ENCODE results near the gene OSM.

OSM gene

DNA sequence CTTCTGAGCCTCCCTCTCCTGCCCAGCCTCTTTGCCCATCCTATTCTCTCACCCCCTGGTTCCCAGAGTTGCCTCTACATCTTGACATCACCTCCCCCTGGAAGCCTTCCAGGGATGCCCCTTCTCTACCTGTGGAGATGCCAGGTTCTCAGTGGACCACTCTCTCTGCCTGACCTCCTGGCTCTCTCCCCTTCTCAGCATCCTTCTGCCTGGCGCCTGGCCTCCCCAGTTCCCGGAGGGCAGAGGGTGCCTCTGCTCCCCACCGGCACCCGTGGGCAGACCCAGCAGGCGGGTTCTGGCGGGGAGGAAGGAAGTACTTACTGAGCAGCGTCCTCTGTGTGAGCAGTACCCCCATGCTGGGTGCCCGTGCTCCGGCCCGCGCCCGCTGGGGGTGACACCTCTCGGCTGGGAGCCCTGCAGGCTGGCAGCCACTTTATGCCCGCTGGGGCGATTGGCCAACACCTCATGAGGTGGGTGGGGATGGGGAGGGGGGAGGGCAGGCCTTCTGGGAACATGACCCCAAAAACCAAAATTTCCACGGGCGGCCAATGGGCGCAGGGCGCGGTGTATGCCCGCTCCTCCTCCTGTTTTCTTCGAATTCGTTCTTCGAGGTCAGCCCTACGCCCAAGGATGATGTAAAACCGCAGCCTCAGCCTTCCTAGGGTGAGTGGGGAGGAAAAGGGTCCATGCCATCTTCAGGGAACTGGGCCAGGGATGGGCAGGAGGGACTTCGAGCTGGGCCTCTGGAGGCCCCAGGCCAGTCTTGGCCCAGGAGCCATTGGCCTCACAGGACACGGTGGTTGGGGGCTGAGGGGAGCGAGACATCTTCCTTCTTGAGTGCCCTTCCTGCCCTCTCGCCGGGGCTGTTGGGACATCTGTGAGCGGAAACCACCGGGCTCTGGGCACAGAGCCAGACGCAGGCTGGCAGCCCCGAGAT is at the start of gene OSM:
Gene OSM, minus strand, starts transcription at position 407 of the 937 bp plus-strand sequence. Its CDS starts 52 bp downstream, at position 355.
- no peak for DNase-seq (ENCODE audit: low read depth, low spot score)

- no peak for DNase-seq (ENCODE audit: low read depth, low spot score)
Measured at GRCh38 chr22:30315962-30316576, 49.4 kb upstream of the OSM start.

- peak; percentile 42 for DNase-seq (ENCODE audit: low read depth, low spot score)
Measured at GRCh38 chr22:30314915-30315314, 48.3 kb upstream of the OSM start.

- DNase-seq (ENCODE audit: low read depth, low spot score): no peak
Measured at GRCh38 chr22:30313527-30314363, 47.1 kb upstream of the OSM start.

- DNase-seq (ENCODE audit: low read depth, low spot score): no peak
Measured at GRCh38 chr22:30312053-30312452, 45.4 kb upstream of the OSM start.

DNA sequence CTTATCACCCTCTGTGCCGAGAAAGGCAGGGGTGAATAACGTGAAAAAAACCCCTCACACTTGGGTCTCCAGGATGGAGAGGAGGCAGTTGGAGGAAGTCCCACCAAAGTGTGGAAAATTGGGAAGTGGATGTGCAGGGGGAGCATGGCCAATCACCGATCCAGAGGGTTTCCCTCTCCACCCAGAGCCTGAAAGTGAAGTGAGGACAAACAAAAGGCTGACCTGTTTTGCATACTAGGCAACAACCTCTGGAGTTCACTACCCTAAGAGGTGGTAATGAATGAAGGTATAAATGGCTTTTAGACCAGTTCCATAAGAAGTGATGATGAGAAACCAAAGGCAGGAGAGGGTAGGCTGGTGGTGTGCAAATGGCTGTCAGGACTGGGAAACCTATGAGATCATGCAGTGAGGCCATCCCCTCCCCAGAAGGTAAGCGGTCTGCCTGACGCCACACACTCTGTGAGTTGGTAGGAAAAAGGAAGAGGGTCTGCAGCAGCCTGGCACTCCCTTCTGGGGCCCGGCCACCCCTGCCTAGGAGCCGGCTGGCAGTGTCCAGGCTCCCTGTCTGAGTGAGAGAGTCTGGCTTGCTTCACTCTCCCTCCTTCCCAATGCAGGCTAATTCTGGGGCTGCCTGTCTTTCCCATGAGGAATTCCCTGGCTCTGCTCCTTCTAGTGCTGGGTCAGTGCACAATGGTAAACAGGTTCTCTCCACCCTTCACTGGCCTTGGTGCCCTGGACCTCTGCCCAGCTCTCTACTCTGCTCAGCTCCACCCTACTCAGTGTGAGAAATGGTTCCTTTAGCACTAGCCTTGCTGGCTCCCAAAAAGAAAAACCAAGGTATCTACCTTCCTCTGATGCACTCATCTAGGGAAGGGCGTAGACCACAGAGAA is 44.5 kb upstream of the OSM start:
- DNase-seq (ENCODE audit: low read depth, low spot score): no peak

GRCh38 chr22:30309951-30310741 is 43.5 kb upstream of the OSM start:
- DNase-seq (ENCODE audit: low read depth, low spot score): no peak

DNA sequence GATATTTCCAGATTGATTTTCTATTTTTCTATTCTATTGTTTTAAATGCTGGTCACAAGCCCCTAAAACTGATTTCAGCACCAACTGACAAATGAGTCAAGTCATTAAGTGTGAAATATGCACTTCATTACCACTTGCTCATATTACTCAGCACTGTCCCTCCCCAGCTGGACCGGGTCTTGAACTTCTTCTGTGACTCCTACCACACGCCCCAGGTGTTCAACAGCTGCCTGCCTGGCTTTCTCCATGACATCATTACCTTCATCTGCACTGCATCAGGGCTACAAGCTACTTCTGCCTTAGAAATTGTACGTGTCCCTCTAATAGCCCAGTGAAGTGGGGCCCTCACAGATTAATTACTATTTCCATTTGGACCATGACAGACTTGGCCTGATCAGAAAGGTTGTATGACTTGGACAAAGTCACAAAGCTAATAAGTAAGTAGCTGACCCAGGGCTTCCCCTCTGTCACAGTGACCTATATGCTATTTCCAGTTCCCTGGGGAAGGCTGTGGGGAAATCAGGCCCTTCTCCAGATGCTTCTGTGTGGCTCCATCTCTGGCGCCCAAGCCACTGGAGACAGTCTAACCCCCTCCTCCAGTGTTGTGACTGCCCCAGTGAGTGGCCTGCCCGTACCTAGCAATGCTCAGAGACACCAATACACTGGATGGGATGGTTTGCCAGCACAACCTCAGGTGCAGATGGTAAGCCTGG is 42.0 kb upstream of the OSM start:
- no peak for DNase-seq (ENCODE audit: low read depth, low spot score)

- DNase-seq (ENCODE audit: low read depth, low spot score): no peak
Measured at GRCh38 chr22:30308093-30308492, 41.4 kb upstream of the OSM start.

DNA sequence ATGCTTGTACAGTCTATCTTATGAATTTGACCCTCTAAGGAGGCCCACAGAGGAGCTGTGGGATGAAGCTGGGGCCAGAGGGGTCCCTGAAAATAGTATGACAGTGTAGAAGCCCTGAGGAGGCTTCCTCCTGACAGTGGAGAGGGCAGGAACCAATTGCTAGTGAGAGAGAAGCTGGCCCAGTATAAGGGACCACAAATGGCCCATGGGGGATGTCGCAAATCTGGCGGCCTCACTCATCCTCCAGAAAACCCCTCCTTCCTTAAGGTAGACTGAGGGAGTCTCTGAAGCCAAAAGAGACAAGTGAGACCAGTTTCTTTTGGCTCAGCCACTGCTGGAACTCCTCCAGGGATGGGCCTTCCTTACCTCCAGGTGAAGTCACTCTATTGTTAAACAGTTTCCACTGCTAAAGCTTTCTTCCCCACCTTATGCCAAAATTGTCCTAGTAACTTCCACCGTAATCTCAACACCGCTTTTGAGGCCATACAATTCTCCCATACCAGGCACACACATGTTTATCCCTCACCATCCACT is 40.5 kb upstream of the OSM start:
- DNase-seq (ENCODE audit: low read depth, low spot score): no peak

- no peak for DNase-seq (ENCODE audit: low read depth, low spot score)
Measured at GRCh38 chr22:30306627-30307011, 40.0 kb upstream of the OSM start.

DNA sequence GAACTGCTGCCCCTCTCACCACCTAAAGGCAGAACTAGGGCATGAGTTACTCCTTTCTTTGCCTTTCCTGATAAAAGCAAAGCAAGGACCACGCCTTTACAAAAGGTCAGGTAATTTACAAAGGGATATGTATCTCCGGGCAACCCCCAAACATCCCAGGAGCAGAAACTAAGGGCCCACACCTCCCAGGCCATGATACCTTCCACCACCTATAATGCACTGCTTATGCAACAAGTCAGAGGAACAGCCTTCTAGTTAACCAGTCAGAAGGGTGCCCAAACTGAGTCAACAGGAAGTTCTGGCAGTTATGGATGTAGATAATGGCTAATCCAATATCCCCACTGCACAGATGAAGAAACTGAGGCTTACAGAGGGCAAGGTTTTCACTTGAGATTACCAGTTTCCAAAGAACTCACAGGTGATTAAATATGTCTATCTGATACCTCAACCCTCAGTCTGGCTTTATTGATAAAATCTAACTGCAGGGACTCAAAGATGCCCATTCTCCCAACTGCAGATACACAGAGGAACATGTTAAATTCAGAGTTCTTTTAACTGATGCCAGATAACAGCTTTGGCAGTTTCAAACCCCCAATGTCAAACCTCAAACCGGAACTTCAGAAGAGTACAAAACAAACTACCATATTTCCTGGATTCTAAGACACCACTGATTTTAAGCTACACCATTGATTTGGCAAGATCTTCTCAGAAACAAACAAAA is 39.4 kb upstream of the OSM start:
- DNase-seq (ENCODE audit: low read depth, low spot score): no peak

- peak; percentile 26 for DNase-seq (ENCODE audit: low read depth, low spot score)
Measured at GRCh38 chr22:30305519-30305905, 38.9 kb upstream of the OSM start.

DNA sequence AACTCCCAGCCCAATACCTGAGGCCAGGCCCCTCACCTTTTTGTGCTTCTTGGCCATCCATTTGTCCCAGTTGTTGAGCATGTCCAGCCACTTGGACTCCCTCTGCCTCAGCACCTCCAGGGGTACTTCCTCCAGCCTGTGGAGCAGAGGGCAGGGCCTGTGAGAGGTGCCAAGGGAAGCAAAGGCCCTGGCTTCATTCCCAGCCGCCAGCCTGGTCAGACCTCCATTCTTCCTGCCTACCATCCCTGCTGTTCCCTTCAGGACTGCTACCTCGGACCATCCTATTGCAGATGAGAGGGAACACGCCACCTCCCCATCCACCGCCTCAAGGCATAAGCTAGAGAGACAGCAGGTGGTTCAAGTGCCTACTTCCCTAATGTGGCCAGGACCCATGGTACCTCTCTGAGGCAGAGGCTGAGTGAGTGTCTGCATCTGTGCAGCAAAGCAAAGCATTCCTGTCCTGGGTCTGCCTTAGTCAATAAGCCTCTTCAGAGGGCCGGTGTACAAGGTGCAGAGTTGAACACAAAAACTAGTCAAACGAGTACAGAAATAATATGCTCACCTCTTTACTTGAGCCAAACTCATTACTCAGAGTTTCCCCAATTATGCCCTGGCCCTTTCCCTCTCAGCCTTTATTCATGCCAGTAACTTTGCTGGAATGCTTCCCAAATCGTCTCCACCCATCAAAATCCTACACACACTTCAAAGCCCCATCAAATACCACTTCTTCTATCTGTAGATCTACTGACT is 38.0 kb upstream of the OSM start:
- no peak for DNase-seq (ENCODE audit: low read depth, low spot score)

DNA sequence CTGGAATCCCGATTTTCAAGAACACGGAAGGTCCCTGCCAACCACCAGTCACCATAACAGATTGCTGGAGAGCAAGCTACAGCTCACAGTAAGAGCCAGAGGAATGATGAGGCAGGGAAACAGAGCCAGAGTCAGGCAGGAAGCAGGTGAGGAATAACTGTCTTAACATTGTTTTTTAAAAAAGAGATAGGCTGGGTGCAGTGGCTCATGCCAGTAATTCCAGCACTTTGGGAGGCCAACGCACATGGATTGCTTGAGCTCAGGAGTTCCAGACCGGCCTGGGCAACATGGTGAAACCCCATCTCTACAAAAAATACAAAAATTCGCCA is 36.1 kb upstream of the OSM start:
- no peak for DNase-seq (ENCODE audit: low read depth, low spot score)

- DNase-seq (ENCODE audit: low read depth, low spot score): peak; percentile 52
Measured at GRCh38 chr22:30301995-30302809, 35.6 kb upstream of the OSM start.

DNA sequence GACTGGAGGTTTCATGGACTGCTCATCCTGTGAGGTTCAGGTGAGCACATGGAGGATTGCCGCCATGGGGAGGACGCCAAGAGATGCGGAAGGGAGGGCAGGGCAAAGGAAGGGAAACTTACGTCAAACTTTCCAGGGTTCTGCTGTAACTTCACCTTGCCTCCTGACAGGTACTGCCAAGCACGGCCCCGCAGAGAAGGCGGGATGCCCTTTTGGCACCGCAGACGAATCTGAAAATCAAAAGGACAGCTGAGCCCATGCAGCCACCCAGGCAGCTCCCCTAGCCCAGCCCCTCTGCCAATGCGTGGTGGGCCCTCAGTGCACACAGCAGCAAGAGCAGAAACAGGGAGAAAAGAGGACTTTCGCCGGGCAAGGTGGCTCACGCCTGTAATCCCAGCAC is 32.7 kb upstream of the OSM start:
- no peak for DNase-seq (ENCODE audit: low read depth, low spot score)
